PC-9 (cell line): Measurements from ENCODE around the gene SERTAD2. TPM values are rescaled to one million over a fixed set of nuclear protein-coding genes. Genes with fewer than 3 reads are reported as not detected.

Experiments used
- BruUV-seq: library from RNA; stranded (reverse); fragments of 400-500 nt; replicated peaks from 2 replicates; lab custom pipeline; 2021; lab: Mats Ljungman, UMichigan
- CTCF ChIA-PET: fragments of 300-600 bp; sonication (Branson Sonifier 250); formaldehyde crosslinking; loops from one replicate; lab custom pipeline; 2022; ENCODE audit warnings: antibody characterized with exemption; lab: Charles Lee
- POLR2A ChIA-PET: fragments of 300-600 bp; sonication (Branson Sonifier 250); formaldehyde crosslinking; loops from one replicate; lab custom pipeline; 2022; ENCODE audit warnings: antibody characterized with exemption; ENCODE audit not compliant: unreplicated experiment; lab: Charles Lee
- DNase-seq, 2 experiments: peaks; one replicate each; pipeline versions ENCODE4 v3.0.0 to v3.0.0-alpha.2; 2015 to 2022; ENCODE audit warnings: mixed read lengths in 1 of 2
- H2AFZ ChIP-seq: fragments of 200-600 bp; sonication (generic); 2 replicates; pipeline ENCODE4 v1.8.1; 2017; ENCODE audit warnings: antibody characterized with exemption
- H3F3A ChIP-seq: fragments of 200-600 bp; sonication (generic); 2 replicates; pipeline ENCODE4 v1.8.1; 2017; ENCODE audit warnings: antibody characterized with exemption, mild to moderate bottlenecking, low read depth; ENCODE audit not compliant: insufficient read depth
- H3K27ac ChIP-seq: fragments of 200-600 bp; sonication (generic); 2 replicates; pipeline ENCODE4 v1.6.1; 2016; ENCODE audit warnings: mixed run types
- H3K27me3 ChIP-seq: fragments of 200-600 bp; sonication (generic); 2 replicates; pipeline ENCODE4 v1.6.1; 2016; ENCODE audit warnings: low read depth, mixed run types; ENCODE audit not compliant: insufficient read depth
- H3K36me3 ChIP-seq: fragments of 200-600 bp; sonication (generic); 2 replicates; pipeline ENCODE4 v1.6.1; 2016; ENCODE audit warnings: low read depth, mixed run types
- H3K4me1 ChIP-seq: fragments of 200-600 bp; sonication (generic); replicated peaks from 2 replicates; pipeline ENCODE4 v1.6.1; 2016; ENCODE audit warnings: mixed run types; ENCODE audit not compliant: insufficient read depth
- H3K4me2 ChIP-seq: fragments of 200-600 bp; sonication (generic); 2 replicates; pipeline ENCODE4 v1.6.1; 2017; ENCODE audit warnings: mixed run types
- H3K4me3 ChIP-seq: fragments of 200-600 bp; sonication (generic); 2 replicates; pipeline ENCODE4 v1.6.1; 2016; ENCODE audit warnings: mixed run types
- H3K79me2 ChIP-seq: fragments of 200-600 bp; sonication (generic); 2 replicates; pipeline ENCODE4 v1.6.1; 2017; ENCODE audit warnings: low read depth, mixed run types
- H3K9me2 ChIP-seq: fragments of 200-600 bp; sonication (generic); 2 replicates; pipeline ENCODE4 v1.8.1; 2017; ENCODE audit warnings: mild to moderate bottlenecking; ENCODE audit not compliant: insufficient read depth
- H3K9me3 ChIP-seq: fragments of 200-600 bp; sonication (generic); 2 replicates; pipeline ENCODE4 v1.8.1; 2016; ENCODE audit warnings: low read depth; ENCODE audit not compliant: insufficient read depth
- H4K20me1 ChIP-seq: fragments of 200-600 bp; sonication (generic); 2 replicates; pipeline ENCODE4 v1.8.1; 2017; ENCODE audit not compliant: insufficient read depth
- EZH2 ChIP-seq: fragments of 200-600 bp; sonication (generic); IDR thresholded peaks from 2 replicates; pipeline ENCODE4 v1.8.0; 2017; ENCODE audit warnings: antibody characterized with exemption, low read depth
- intact Hi-C: fragments of 100-400 bp; cut with micrococcal nuclease; formaldehyde crosslinking; loops from one replicate; pipeline ENCODE4 v1.10.0; 2022; ENCODE audit not compliant: unreplicated experiment
- total RNA-seq: library from RNA; stranded (reverse); gene quantifications from 2 replicates; pipeline ENCODE4 v1.2.3, GENCODE V29; 2021
- TF ChIP-seq, protein P1 (sequence below): fragments of 200-600 bp; sonication (generic); conservative IDR thresholded peaks from 2 replicates; pipeline ENCODE4 v1.6.1; 2017; ENCODE audit warnings: mixed run types, antibody characterized with exemption, mild to moderate bottlenecking, moderate library complexity

The SERTAD2 gene
- total RNA-seq, 1 experiment from 2014 or later: 31.4 TPM

- Histone ChIP-seq H3K4me2 (no peak overlapping the region), H4K20me1 (no peaks in the 10 kb centered on the region), H3K4me1 (peaks cover 10% of the 10 kb centered on the region), H3K36me3 (no peaks in the 10 kb centered on the region), H3K27ac (no peak overlapping the region), H3K9me3 (no peaks in the 10 kb centered on the region), H2AFZ (no peak overlapping the region), H3F3A (peaks cover 11% of the 10 kb centered on the region; the same call in 1 of the 2 replicates), H3K4me3 (no peak overlapping the region), H3K79me2 (no peaks in the 10 kb centered on the region), H3K27me3 (no peaks in the 10 kb centered on the region), H3K9me2 (no peaks in the 10 kb centered on the region)
- POLR2A ChIA-PET: interaction anchor here (0.6 kb wide), 1 partner anchor 68 kb away, joined by 10 read pairs; no protein-coding TSS in a partner anchor
- DNase-seq: no peak
- CTCF ChIA-PET: no interaction called here
- no TSS peak for BruUV-seq
- intact Hi-C loops: no loop called here
- TF ChIP-seq, protein P1, sequence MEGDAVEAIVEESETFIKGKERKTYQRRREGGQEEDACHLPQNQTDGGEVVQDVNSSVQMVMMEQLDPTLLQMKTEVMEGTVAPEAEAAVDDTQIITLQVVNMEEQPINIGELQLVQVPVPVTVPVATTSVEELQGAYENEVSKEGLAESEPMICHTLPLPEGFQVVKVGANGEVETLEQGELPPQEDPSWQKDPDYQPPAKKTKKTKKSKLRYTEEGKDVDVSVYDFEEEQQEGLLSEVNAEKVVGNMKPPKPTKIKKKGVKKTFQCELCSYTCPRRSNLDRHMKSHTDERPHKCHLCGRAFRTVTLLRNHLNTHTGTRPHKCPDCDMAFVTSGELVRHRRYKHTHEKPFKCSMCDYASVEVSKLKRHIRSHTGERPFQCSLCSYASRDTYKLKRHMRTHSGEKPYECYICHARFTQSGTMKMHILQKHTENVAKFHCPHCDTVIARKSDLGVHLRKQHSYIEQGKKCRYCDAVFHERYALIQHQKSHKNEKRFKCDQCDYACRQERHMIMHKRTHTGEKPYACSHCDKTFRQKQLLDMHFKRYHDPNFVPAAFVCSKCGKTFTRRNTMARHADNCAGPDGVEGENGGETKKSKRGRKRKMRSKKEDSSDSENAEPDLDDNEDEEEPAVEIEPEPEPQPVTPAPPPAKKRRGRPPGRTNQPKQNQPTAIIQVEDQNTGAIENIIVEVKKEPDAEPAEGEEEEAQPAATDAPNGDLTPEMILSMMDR: no peak
- no peak for TF ChIP-seq EZH2
These were observed 46.0 kb upstream of the SERTAD2 start for GRCh38 chr2:64699712-64700111.

GRCh38 chr2:64698668-64699444 lies 45.1 kb upstream of the SERTAD2 start:
- CTCF ChIA-PET: no interaction called here
- Histone ChIP-seq H3K27me3 (no peaks in the 10 kb centered on the region), H3F3A (peaks cover 11% of the 10 kb centered on the region; the same call in 1 of the 2 replicates), H3K27ac (peak overlapping the region; percentile 4; the same call in 1 of the 2 replicates), H4K20me1 (no peaks in the 10 kb centered on the region), H3K36me3 (no peaks in the 10 kb centered on the region), H3K9me2 (no peaks in the 10 kb centered on the region), H3K4me1 (peaks cover 10% of the 10 kb centered on the region), H3K4me2 (no peak overlapping the region), H2AFZ (no peak overlapping the region), H3K4me3 (no peak overlapping the region), H3K79me2 (no peaks in the 10 kb centered on the region), H3K9me3 (no peaks in the 10 kb centered on the region)
- BruUV-seq: no TSS peak
- intact Hi-C loops: no loop called here
- TF ChIP-seq, protein P1: no peak
- TF ChIP-seq EZH2: no peak
- POLR2A ChIA-PET: interaction anchor here (0.6 kb wide), 1 partner anchor 38 kb away, joined by 11 read pairs; no protein-coding TSS in a partner anchor
- DNase-seq: peak in 1 of 2 experiments; percentile 41

GRCh38 chr2:64698177-64698643 lies 44.5 kb upstream of the SERTAD2 start:
- H3K4me1 ChIP-seq: peaks cover 10% of the 10 kb centered on the region
- H3K4me2 ChIP-seq: no peak overlapping the region
- H2AFZ ChIP-seq: no peak overlapping the region
- no peak for DNase-seq
- H4K20me1 ChIP-seq: no peaks in the 10 kb centered on the region
- ChIA-PET POLR2A (interaction anchor here (0.6 kb wide), 1 partner anchor 39 kb away, joined by 11 read pairs; no protein-coding TSS in a partner anchor), CTCF (no interaction called here)
- no peaks in the 10 kb centered on the region for H3K27me3 ChIP-seq
- no peak overlapping the region for H3K4me3 ChIP-seq
- no peaks in the 10 kb centered on the region for H3K79me2 ChIP-seq
- no peak for TF ChIP-seq EZH2
- TF ChIP-seq, protein P1: no peak
- no peaks in the 10 kb centered on the region for H3K9me2 ChIP-seq
- no peaks in the 10 kb centered on the region for H3K36me3 ChIP-seq
- no peaks in the 10 kb centered on the region for H3K9me3 ChIP-seq
- intact Hi-C loops: no loop called here
- peaks cover 11% of the 10 kb centered on the region; the same call in 1 of the 2 replicates for H3F3A ChIP-seq
- BruUV-seq: no TSS peak
- H3K27ac ChIP-seq: 0 out of 2 replicates have a peak overlapping the region, but pooled peaks have one; percentile 4
